Astrocyte (in vitro differentiated cells and primary cell): ENCODE data around the gene KIAA1328. TPM values are rescaled to one million over a fixed set of nuclear protein-coding genes. Genes with fewer than 3 reads are reported as not detected.

Experiments used
- DNase-seq: peaks from one replicate; pipeline ENCODE4 v3.0.0-alpha.2; 2010; ENCODE audit warnings: low read depth
- FAIRE-seq: peaks from 2 replicates; lab custom pipeline; 2011; peaks lifted over from hg19 to GRCh38; lab: Jason Lieb, UNC
- H2AFZ ChIP-seq: 2 replicates; pipeline ENCODE4 v1.6.0; 2012; ENCODE audit warnings: low read depth, low read length, inconsistent platforms
- H3K27ac ChIP-seq: 2 replicates; pipeline ENCODE4 v1.5.1; 2011; ENCODE audit warnings: low read depth, low read length, inconsistent platforms
- H3K27me3 ChIP-seq: 2 replicates; pipeline ENCODE4 v1.6.0; 2011; ENCODE audit warnings: low read length, inconsistent platforms; ENCODE audit not compliant: insufficient read depth
- H3K36me3 ChIP-seq: 2 replicates; pipeline ENCODE4 v1.5.1; 2011; ENCODE audit warnings: low read length, inconsistent platforms; ENCODE audit not compliant: insufficient read depth
- H3K4me1 ChIP-seq: 2 replicates; pipeline ENCODE4 v1.5.1; 2011; ENCODE audit warnings: low read length, inconsistent platforms; ENCODE audit not compliant: insufficient read depth
- H3K4me2 ChIP-seq: 2 replicates; pipeline ENCODE4 v1.6.0; 2012; ENCODE audit warnings: low read length, inconsistent platforms
- H3K4me3 ChIP-seq: 2 replicates; pipeline ENCODE4 v1.5.1; 2011; ENCODE audit warnings: low read depth, mild to moderate bottlenecking, low read length, inconsistent platforms; ENCODE audit not compliant: insufficient read depth
- H3K79me2 ChIP-seq: 2 replicates; pipeline ENCODE4 v1.6.0; 2012; ENCODE audit warnings: mild to moderate bottlenecking, low read length, inconsistent platforms; ENCODE audit not compliant: insufficient read depth
- H3K9ac ChIP-seq: 2 replicates; pipeline ENCODE4 v1.6.0; 2012; ENCODE audit warnings: mild to moderate bottlenecking, low read length, inconsistent platforms
- H3K9me3 ChIP-seq: 2 replicates; pipeline ENCODE4 v1.5.1; 2012; ENCODE audit warnings: low read depth, mild to moderate bottlenecking, low read length, inconsistent platforms; ENCODE audit not compliant: insufficient read depth
- H4K20me1 ChIP-seq: 2 replicates; pipeline ENCODE4 v1.6.0; 2012; ENCODE audit warnings: low read length, inconsistent platforms; ENCODE audit not compliant: insufficient read depth
- H3K27ac Mint-ChIP-seq: one replicate; pipeline ENCODE4 v1.8.0; 2021; ENCODE audit warnings: mild to moderate bottlenecking, mixed read lengths; ENCODE audit not compliant: unreplicated experiment
- H3K27me3 Mint-ChIP-seq: one replicate; pipeline ENCODE4 v1.8.0; 2021; ENCODE audit warnings: low read depth, mixed read lengths; ENCODE audit not compliant: unreplicated experiment
- H3K36me3 Mint-ChIP-seq: one replicate; pipeline ENCODE4 v1.8.0; 2021; ENCODE audit warnings: low read depth, mixed read lengths; ENCODE audit not compliant: unreplicated experiment
- H3K4me1 Mint-ChIP-seq: one replicate; pipeline ENCODE4 v1.8.0; 2021; ENCODE audit warnings: low read depth, mixed read lengths; ENCODE audit not compliant: unreplicated experiment
- H3K4me3 Mint-ChIP-seq: one replicate; pipeline ENCODE4 v1.8.0; 2021; ENCODE audit warnings: mild to moderate bottlenecking, moderate library complexity, mixed read lengths; ENCODE audit not compliant: unreplicated experiment
- H3K9me3 Mint-ChIP-seq: one replicate; pipeline ENCODE4 v1.8.0; 2021; ENCODE audit warnings: mild to moderate bottlenecking, mixed read lengths; ENCODE audit not compliant: unreplicated experiment
- EZH2 ChIP-seq: IDR thresholded peaks from 2 replicates; pipeline ENCODE4 v1.6.1; 2012; ENCODE audit warnings: mild to moderate bottlenecking, low read length, inconsistent platforms; ENCODE audit not compliant: insufficient read depth
- total RNA-seq: library from RNA; stranded (reverse); gene quantifications from 2 replicates; pipeline ENCODE4 v1.2.1, GENCODE V29; 2021
- TF ChIP-seq, protein P1 (sequence below): IDR thresholded peaks from 2 replicates; pipeline ENCODE4 v1.5.1; 2011; ENCODE audit warnings: low read depth, mild to moderate bottlenecking, inconsistent platforms, low read length, moderate library complexity; ENCODE audit not compliant: insufficient read depth

KIAA1328 gene
- total RNA-seq, 1 donor from 2014 or later = 3.7 TPM

DNA sequence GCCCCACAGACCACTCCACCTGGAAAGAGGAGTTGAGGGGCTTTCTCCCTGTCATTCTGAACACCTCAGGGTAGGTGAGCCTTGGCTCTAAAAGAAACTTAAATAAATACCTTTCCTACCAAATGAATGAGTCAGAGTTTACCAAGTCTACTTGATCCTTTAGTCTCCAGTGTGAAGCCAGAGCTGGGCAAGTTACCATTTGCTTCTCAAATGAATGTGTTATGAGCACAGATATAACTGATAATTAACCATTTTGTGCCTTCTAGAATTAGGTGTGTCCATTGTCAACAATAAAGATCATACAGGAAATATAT, 347.7 kb downstream of the KIAA1328 start:
- DNase-seq (peak; percentile 3), FAIRE-seq (no peak)
- Mint-ChIP-seq H3K27me3 (no peaks in the 10 kb centered on the region), H3K36me3 (no peaks in the 10 kb centered on the region), H3K27ac (no peak overlapping the region), H3K4me3 (no peak overlapping the region), H3K4me1 (peaks cover 6% of the 10 kb centered on the region), H3K9me3 (no peaks in the 10 kb centered on the region)
- H3K4me1 ChIP-seq = no peaks in the 10 kb centered on the region
- no peaks in the 10 kb centered on the region for H3K9me3 ChIP-seq
- no peak overlapping the region for H3K9ac ChIP-seq
- TF ChIP-seq, protein P1, sequence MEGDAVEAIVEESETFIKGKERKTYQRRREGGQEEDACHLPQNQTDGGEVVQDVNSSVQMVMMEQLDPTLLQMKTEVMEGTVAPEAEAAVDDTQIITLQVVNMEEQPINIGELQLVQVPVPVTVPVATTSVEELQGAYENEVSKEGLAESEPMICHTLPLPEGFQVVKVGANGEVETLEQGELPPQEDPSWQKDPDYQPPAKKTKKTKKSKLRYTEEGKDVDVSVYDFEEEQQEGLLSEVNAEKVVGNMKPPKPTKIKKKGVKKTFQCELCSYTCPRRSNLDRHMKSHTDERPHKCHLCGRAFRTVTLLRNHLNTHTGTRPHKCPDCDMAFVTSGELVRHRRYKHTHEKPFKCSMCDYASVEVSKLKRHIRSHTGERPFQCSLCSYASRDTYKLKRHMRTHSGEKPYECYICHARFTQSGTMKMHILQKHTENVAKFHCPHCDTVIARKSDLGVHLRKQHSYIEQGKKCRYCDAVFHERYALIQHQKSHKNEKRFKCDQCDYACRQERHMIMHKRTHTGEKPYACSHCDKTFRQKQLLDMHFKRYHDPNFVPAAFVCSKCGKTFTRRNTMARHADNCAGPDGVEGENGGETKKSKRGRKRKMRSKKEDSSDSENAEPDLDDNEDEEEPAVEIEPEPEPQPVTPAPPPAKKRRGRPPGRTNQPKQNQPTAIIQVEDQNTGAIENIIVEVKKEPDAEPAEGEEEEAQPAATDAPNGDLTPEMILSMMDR = no peak
- no peak for TF ChIP-seq EZH2
- H3K79me2 ChIP-seq = no peaks in the 10 kb centered on the region
- no peaks in the 10 kb centered on the region for H3K27me3 ChIP-seq
- H4K20me1 ChIP-seq = no peaks in the 10 kb centered on the region
- no peak overlapping the region for H2AFZ ChIP-seq
- H3K27ac ChIP-seq = no peak overlapping the region
- H3K36me3 ChIP-seq = no peaks in the 10 kb centered on the region
- no peak overlapping the region for H3K4me3 ChIP-seq
- no peak overlapping the region for H3K4me2 ChIP-seq

DNA sequence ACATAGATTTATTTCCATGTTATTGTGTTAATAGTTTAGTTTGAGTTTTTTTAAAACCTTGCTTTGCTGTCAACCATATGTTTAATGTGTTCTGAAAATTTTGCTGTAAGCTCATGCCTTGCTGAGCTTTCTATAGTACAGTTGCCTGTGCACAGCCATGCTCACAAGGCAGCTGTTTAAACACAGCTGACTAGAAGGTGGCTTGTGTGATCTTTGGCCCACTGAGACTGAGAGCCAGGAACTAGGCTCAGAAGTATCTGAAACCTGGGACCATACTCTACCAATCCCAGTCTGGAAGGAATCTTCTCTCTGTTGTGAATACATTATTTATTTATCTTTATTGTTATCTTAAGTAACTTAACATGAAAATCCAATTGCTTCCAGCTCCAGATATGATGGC, 350.5 kb downstream of the KIAA1328 start:
- H3K4me3 Mint-ChIP-seq = no peak overlapping the region
- no peak for FAIRE-seq
- no peak for TF ChIP-seq EZH2
- TF ChIP-seq, protein P1 = no peak
- Histone ChIP-seq H3K79me2 (no peaks in the 10 kb centered on the region), H3K4me2 (no peak overlapping the region), H3K9ac (no peak overlapping the region), H3K9me3 (no peaks in the 10 kb centered on the region), H3K4me3 (no peak overlapping the region), H3K27me3 (no peaks in the 10 kb centered on the region), H3K4me1 (no peaks in the 10 kb centered on the region), H4K20me1 (no peaks in the 10 kb centered on the region), H2AFZ (no peak overlapping the region), H3K36me3 (no peaks in the 10 kb centered on the region), H3K27ac (no peak overlapping the region)
- H3K27ac Mint-ChIP-seq = no peak overlapping the region
- H3K36me3 Mint-ChIP-seq = no peaks in the 10 kb centered on the region
- no peak for DNase-seq
- peaks cover 6% of the 10 kb centered on the region for H3K4me1 Mint-ChIP-seq
- H3K27me3 Mint-ChIP-seq = no peaks in the 10 kb centered on the region
- H3K9me3 Mint-ChIP-seq = no peaks in the 10 kb centered on the region

DNA sequence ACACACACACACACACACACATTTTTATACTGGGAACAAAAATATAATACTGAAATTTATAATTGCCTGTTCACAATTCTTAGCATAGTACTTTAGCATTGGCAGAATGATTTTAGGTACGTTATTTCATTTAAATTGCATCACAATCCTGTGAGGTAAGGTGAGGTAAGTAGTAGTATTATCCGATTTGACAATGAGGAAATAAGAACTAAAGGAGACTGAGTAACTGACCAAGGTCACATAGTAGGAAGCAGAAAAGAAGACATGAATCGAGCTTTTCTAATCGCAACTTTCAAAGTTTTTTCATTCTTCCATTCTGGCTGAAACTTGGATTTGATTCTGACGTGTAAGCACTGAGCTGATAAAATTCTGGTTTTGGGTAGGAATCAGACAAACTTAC, 351.2 kb downstream of the KIAA1328 start:
- Histone ChIP-seq H3K9ac (no peak overlapping the region), H3K4me3 (no peak overlapping the region), H2AFZ (no peak overlapping the region), H3K27ac (no peak overlapping the region), H3K79me2 (no peaks in the 10 kb centered on the region), H3K4me2 (no peak overlapping the region), H3K36me3 (no peaks in the 10 kb centered on the region), H4K20me1 (no peaks in the 10 kb centered on the region), H3K9me3 (no peaks in the 10 kb centered on the region), H3K27me3 (no peaks in the 10 kb centered on the region), H3K4me1 (no peaks in the 10 kb centered on the region)
- Mint-ChIP-seq H3K4me1 (peaks cover 6% of the 10 kb centered on the region), H3K4me3 (no peak overlapping the region), H3K9me3 (no peaks in the 10 kb centered on the region), H3K36me3 (no peaks in the 10 kb centered on the region), H3K27me3 (no peaks in the 10 kb centered on the region), H3K27ac (no peak overlapping the region)
- TF ChIP-seq EZH2 = no peak
- TF ChIP-seq, protein P1 = no peak
- FAIRE-seq (no peak), DNase-seq (no peak)
